SK-N-SH treated with all-trans-retinoic acid at 6 μM for 48 hours (cell line): ENCODE data around the gene SLC10A2.

Source experiments
- TOX ChIP-seq: fragments of 250-450 bp; sonication (Bioruptor Pico); IDR thresholded peaks from 2 replicates; pipeline ENCODE4 v1.8.0; 2021; ENCODE audit warnings: mild to moderate bottlenecking, moderate library complexity, borderline replicate concordance
- ZFP30 ChIP-seq: fragments of 450-650 bp; formaldehyde crosslinking; IDR thresholded peaks from 2 replicates; pipeline ENCODE4 v1.5.0; 2022; ENCODE audit warnings: mild to moderate bottlenecking, moderate library complexity

DNA sequence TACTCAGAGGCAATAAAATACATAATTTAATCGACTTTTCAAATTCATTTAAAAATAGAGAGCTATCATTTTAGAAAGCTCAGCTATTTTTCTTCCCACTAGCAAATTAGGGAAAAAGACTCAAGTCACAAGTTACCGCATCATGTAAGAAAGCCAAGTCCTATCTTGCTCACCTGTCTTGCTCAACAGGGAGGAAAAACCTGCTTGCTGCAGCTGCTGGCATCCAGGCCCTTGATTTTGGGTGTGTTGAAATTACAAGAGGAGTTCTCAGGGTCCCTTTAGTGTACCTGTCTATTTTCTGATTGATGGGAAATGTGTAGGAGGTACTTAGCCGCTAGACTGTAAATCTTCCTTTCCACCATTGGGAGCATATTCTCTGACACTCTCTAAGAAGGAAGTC is 22.2 kb downstream of the SLC10A2 start:
- TF ChIP-seq TOX (CRISPR knock-in tag) (no peak), ZFP30 (CRISPR knock-in tag) (no peak)
